SU-DHL-6 (cell line): ENCODE results near the gene CACNA1G.

Experiments
- H2AFZ ChIP-seq: fragments of 200-600 bp; sonication (generic); 2 replicates; pipeline ENCODE4 v1.6.1; 2014; ENCODE audit warnings: low read depth, mild to moderate bottlenecking, moderate library complexity, mixed read lengths, antibody characterized with exemption, low read length; ENCODE audit not compliant: severe bottlenecking
- H3F3A ChIP-seq: fragments of 200-600 bp; shearing (Covaris generic); 2 replicates; pipeline ENCODE4 v1.6.0; 2016; ENCODE audit warnings: antibody characterized with exemption, mild to moderate bottlenecking; ENCODE audit not compliant: insufficient read depth
- H3K27ac ChIP-seq: fragments of 200-600 bp; sonication (generic); 2 replicates; pipeline ENCODE4 v1.5.1; 2016; ENCODE audit warnings: low read depth, mild to moderate bottlenecking, low read length, moderate library complexity, mixed read lengths
- H3K27me3 ChIP-seq: fragments of 200-600 bp; sonication (generic), shearing (Covaris generic); 2 replicates; pipeline ENCODE4 v1.6.0; 2014; ENCODE audit warnings: mild to moderate bottlenecking, low read length
- H3K36me3 ChIP-seq: fragments of 200-600 bp; sonication (generic); 2 replicates; pipeline ENCODE4 v1.6.1; 2014; ENCODE audit warnings: mild to moderate bottlenecking, low read length, mixed read lengths
- H3K4me2 ChIP-seq: fragments of 300-600, 200-600 bp; shearing (Covaris generic), sonication (generic); 2 replicates; pipeline ENCODE4 v1.6.0; 2014; ENCODE audit warnings: low read length, low read depth, mild to moderate bottlenecking; ENCODE audit not compliant: poor library complexity, severe bottlenecking
- H3K4me3 ChIP-seq: fragments of 200-600 bp; sonication (generic); 2 replicates; pipeline ENCODE4 v1.5.1; 2014; ENCODE audit warnings: antibody characterized with exemption, low read length, mild to moderate bottlenecking, mixed read lengths; ENCODE audit not compliant: insufficient read depth, poor library complexity, severe bottlenecking
- H3K79me2 ChIP-seq: fragments of 200-600 bp; sonication (generic); 2 replicates; pipeline ENCODE4 v1.6.1; 2014; ENCODE audit warnings: mild to moderate bottlenecking, low read length, moderate library complexity; ENCODE audit not compliant: insufficient read depth
- H3K9ac ChIP-seq: fragments of 200-600 bp; sonication (generic); 2 replicates; pipeline ENCODE4 v1.7.0; 2014; ENCODE audit warnings: mild to moderate bottlenecking, low read length
- H3K9me2 ChIP-seq: fragments of 200-600 bp; sonication (generic); replicated peaks from 2 replicates; pipeline ENCODE4 v1.6.1; 2014; ENCODE audit warnings: low read length; ENCODE audit not compliant: insufficient read depth
- H3K9me3 ChIP-seq: fragments of 200-600 bp; sonication (generic); 2 replicates; pipeline ENCODE4 v1.6.1; 2014; ENCODE audit warnings: low read length, mixed read lengths; ENCODE audit not compliant: insufficient read depth
- H4K20me1 ChIP-seq: fragments of 200-600 bp; sonication (generic); 2 replicates; pipeline ENCODE4 v1.6.1; 2014; ENCODE audit warnings: low read depth, mild to moderate bottlenecking, antibody characterized with exemption, low read length, moderate library complexity, mixed read lengths
- EZH2phosphoT487 ChIP-seq: fragments of 200-600 bp; sonication (generic), shearing (Covaris generic); conservative IDR thresholded peaks from 2 replicates; pipeline ENCODE4 v1.6.1; 2018; ENCODE audit warnings: mild to moderate bottlenecking, antibody characterized with exemption, low read length, moderate library complexity, mixed read lengths
- TF ChIP-seq, protein P1 (sequence below): fragments of 200-600 bp; sonication (generic); IDR thresholded peaks from one replicate; pipeline ENCODE4 v1.5.1; 2017; ENCODE audit warnings: antibody characterized with exemption, mild to moderate bottlenecking, low read length, moderate library complexity; ENCODE audit not compliant: insufficient read depth, poor library complexity, severe bottlenecking

Gene CACNA1G

DNA sequence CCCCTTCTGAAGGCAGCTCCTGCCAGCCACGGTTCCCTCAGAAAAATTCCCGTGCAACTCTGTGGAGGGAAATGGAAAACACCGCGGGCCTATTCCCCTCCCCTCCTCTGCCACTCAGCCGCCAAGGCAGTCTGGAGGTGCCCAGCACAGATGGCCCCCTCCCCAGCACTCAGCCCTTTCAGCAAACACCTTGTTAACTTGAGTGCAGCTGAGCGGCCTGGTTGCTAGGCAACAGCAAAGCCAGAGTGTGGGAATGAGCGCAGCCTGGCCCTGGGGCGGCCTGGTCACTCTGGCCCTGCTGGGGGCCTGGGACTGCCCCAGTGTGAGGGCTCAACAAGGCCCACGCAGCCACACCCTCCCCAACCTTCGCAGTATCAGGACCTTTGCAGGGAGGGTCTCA, 32.8 kb downstream of the CACNA1G start:
- Histone ChIP-seq H3K9me3 (no peaks in the 10 kb centered on the region), H4K20me1 (no peaks in the 10 kb centered on the region), H3K9ac (no peak overlapping the region), H3K79me2 (no peaks in the 10 kb centered on the region), H3F3A (no peaks in the 10 kb centered on the region), H3K9me2 (no peaks in the 10 kb centered on the region), H3K4me3 (no peak overlapping the region), H2AFZ (no peak overlapping the region), H3K27me3 (no peaks in the 10 kb centered on the region), H3K36me3 (no peaks in the 10 kb centered on the region), H3K27ac (no peak overlapping the region), H3K4me2 (no peak overlapping the region)
- TF ChIP-seq, protein P1, sequence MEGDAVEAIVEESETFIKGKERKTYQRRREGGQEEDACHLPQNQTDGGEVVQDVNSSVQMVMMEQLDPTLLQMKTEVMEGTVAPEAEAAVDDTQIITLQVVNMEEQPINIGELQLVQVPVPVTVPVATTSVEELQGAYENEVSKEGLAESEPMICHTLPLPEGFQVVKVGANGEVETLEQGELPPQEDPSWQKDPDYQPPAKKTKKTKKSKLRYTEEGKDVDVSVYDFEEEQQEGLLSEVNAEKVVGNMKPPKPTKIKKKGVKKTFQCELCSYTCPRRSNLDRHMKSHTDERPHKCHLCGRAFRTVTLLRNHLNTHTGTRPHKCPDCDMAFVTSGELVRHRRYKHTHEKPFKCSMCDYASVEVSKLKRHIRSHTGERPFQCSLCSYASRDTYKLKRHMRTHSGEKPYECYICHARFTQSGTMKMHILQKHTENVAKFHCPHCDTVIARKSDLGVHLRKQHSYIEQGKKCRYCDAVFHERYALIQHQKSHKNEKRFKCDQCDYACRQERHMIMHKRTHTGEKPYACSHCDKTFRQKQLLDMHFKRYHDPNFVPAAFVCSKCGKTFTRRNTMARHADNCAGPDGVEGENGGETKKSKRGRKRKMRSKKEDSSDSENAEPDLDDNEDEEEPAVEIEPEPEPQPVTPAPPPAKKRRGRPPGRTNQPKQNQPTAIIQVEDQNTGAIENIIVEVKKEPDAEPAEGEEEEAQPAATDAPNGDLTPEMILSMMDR = no peak
- no peak for TF ChIP-seq EZH2phosphoT487

- Histone ChIP-seq H3K4me3 (no peak overlapping the region), H3K9me3 (no peaks in the 10 kb centered on the region), H3K9me2 (no peaks in the 10 kb centered on the region), H3K27me3 (no peaks in the 10 kb centered on the region), H2AFZ (no peak overlapping the region), H3K27ac (no peak overlapping the region), H4K20me1 (no peaks in the 10 kb centered on the region), H3F3A (no peaks in the 10 kb centered on the region), H3K9ac (no peak overlapping the region), H3K36me3 (no peaks in the 10 kb centered on the region), H3K79me2 (no peaks in the 10 kb centered on the region), H3K4me2 (no peak overlapping the region)
- no peak for TF ChIP-seq EZH2phosphoT487
- TF ChIP-seq, protein P1 = no peak
Measured at GRCh38 chr17:50594128-50594823, 33.8 kb downstream of the CACNA1G start.

- TF ChIP-seq, protein P1 = no peak
- no peak for TF ChIP-seq EZH2phosphoT487
- Histone ChIP-seq H3K4me2 (no peak overlapping the region), H3K9me2 (no peaks in the 10 kb centered on the region), H3K79me2 (no peaks in the 10 kb centered on the region), H3F3A (no peaks in the 10 kb centered on the region), H3K27ac (no peak overlapping the region), H3K36me3 (no peaks in the 10 kb centered on the region), H3K4me3 (no peak overlapping the region), H3K9me3 (no peaks in the 10 kb centered on the region), H4K20me1 (no peaks in the 10 kb centered on the region), H3K27me3 (no peaks in the 10 kb centered on the region), H3K9ac (no peak overlapping the region), H2AFZ (no peak overlapping the region)
Measured at GRCh38 chr17:50594892-50595291, 34.4 kb downstream of the CACNA1G start.
